WTC11 (cell line): ENCODE measurements around the gene PCDHGB5. TPM values are rescaled to one million over a fixed set of nuclear protein-coding genes. Genes with fewer than 3 reads are reported as not detected.
"Not testable (repeated sequence)": the region's sequence is repeated elsewhere in the genome, so short reads cannot be mapped to it uniquely, and the experiment has no call there.

Source experiments
- ATAC-seq: fragments of 200-7000 bp; cut with Tn5 transposase; 2 replicates; pipeline ENCODE4 v1.10.0; 2021; ENCODE audit warnings: mild to moderate bottlenecking, moderate library complexity
- CTCF ChIA-PET: fragments of 300-600 bp; sonication (Branson Sonifier 250); formaldehyde crosslinking; loops from one replicate; lab custom pipeline; 2021; ENCODE audit warnings: antibody characterized with exemption; lab: Charles Lee
- POLR2A ChIA-PET: fragments of 350-600 bp; sonication (Branson Sonifier 250); formaldehyde crosslinking; loops from one replicate; lab custom pipeline; 2021; ENCODE audit warnings: antibody characterized with exemption; lab: Charles Lee
- DNase-seq: peaks from one replicate; pipeline ENCODE4 v3.0.0; 2021; ENCODE audit warnings: low spot score
- H3K27ac Mint-ChIP-seq: 2 replicates; pipeline ENCODE4 v1.8.0; 2021; ENCODE audit warnings: mixed read lengths
- H3K27me3 Mint-ChIP-seq: 2 replicates; pipeline ENCODE4 v1.8.0; 2021; ENCODE audit warnings: low read depth, mild to moderate bottlenecking, moderate library complexity, mixed read lengths
- H3K36me3 Mint-ChIP-seq: 2 replicates; pipeline ENCODE4 v1.8.0; 2021; ENCODE audit warnings: mixed read lengths
- H3K4me1 Mint-ChIP-seq: 2 replicates; pipeline ENCODE4 v1.8.0; 2022; ENCODE audit warnings: mixed read lengths
- H3K4me3 Mint-ChIP-seq: 2 replicates; pipeline ENCODE4 v1.8.0; 2021; ENCODE audit warnings: mild to moderate bottlenecking, moderate library complexity, mixed read lengths
- H3K9me3 Mint-ChIP-seq: 2 replicates; pipeline ENCODE4 v1.8.0; 2021; ENCODE audit warnings: mixed read lengths
- ARID4B ChIP-seq: sonication (generic); formaldehyde crosslinking; IDR thresholded peaks from 2 replicates; pipeline ENCODE4 v1.8.0; 2023; ENCODE audit warnings: missing genetic modification reagents, mild to moderate bottlenecking, borderline replicate concordance
- E2F4 ChIP-seq: sonication (generic); formaldehyde crosslinking; IDR thresholded peaks from 2 replicates; pipeline ENCODE4 v1.8.1; 2022; ENCODE audit warnings: low read depth, mild to moderate bottlenecking, moderate library complexity, missing genetic modification reagents, borderline replicate concordance
- FOXP1 ChIP-seq: sonication (generic); formaldehyde crosslinking; IDR thresholded peaks from 2 replicates; pipeline ENCODE4 v1.8.0; 2022; ENCODE audit warnings: missing genetic modification reagents, mild to moderate bottlenecking, moderate library complexity, borderline replicate concordance
- GRHL2 ChIP-seq: fragments of 250-450 bp; sonication (Bioruptor Pico); IDR thresholded peaks from 2 replicates; pipeline ENCODE4 v1.8.0; 2022; ENCODE audit warnings: mild to moderate bottlenecking, moderate library complexity; ENCODE audit not compliant: insufficient replicate concordance, severe bottlenecking
- HMGXB4 ChIP-seq: sonication (generic); formaldehyde crosslinking; IDR thresholded peaks from 2 replicates; pipeline ENCODE4 v1.8.1; 2023; ENCODE audit warnings: mild to moderate bottlenecking, moderate library complexity, missing genetic modification reagents
- MAX ChIP-seq: sonication (generic); formaldehyde crosslinking; IDR thresholded peaks from 2 replicates; pipeline ENCODE4 v1.8.0; 2022; ENCODE audit warnings: mild to moderate bottlenecking, missing genetic modification reagents
- ZNF263 ChIP-seq: sonication (generic); formaldehyde crosslinking; IDR thresholded peaks from 2 replicates; pipeline ENCODE4 v1.8.1; 2022; ENCODE audit warnings: low read depth, mild to moderate bottlenecking, moderate library complexity, missing genetic modification reagents
- ZNF425 ChIP-seq: fragments of 250-450 bp; sonication (Bioruptor Pico); conservative IDR thresholded peaks from 2 replicates; pipeline ENCODE4 v1.9.0; 2021; ENCODE audit warnings: mild to moderate bottlenecking
- ZNF512 ChIP-seq: sonication (generic); formaldehyde crosslinking; IDR thresholded peaks from 2 replicates; pipeline ENCODE4 v1.8.1; 2022; ENCODE audit warnings: missing genetic modification reagents, borderline replicate concordance
- total RNA-seq: library from RNA; stranded (reverse); gene quantifications from 3 replicates; pipeline ENCODE4 v1.2.3, GENCODE V29; 2021

PCDHGB5 gene
- total RNA-seq, 1 experiment from 2014 or later, result 9.7 TPM

- peak overlapping the region; percentile 51 for H3K27ac Mint-ChIP-seq
- DNase-seq (no peak), ATAC-seq (peak; percentile 33)
- H3K4me3 Mint-ChIP-seq, result peak overlapping the region; percentile 94
- TF ChIP-seq MAX (peak; percentile 63; the same call in 1 of the 2 replicates), ZNF512 (CRISPR knock-in tag) (no peak), FOXP1 (CRISPR knock-in tag) (peak; percentile 56; the same call in 1 of the 2 replicates), ZNF263 (CRISPR knock-in tag) (peak; percentile 44; the same call in 1 of the 2 replicates), E2F4 (CRISPR knock-in tag) (no peak), ZNF425 (CRISPR knock-in tag) (no peak), ARID4B (peak; percentile 68; the same call in 1 of the 2 replicates), HMGXB4 (no peak), GRHL2 (no peak)
- peaks cover 32% of the 10 kb centered on the region for H3K36me3 Mint-ChIP-seq
- ChIA-PET CTCF (interaction anchor here (0.6 to 4.3 kb wide), 67 partner anchors 8 to 558 kb away, joined by 3 to 87 read pairs (median 8); partner anchors contain the start of genes DELE1, DIAPH1, PCDHA10 and PCDHB10), POLR2A (interaction anchor here (1.0 to 2.0 kb wide), 7 partner anchors 71 to 190 kb away, joined by 3 to 11 read pairs (median 4); partner anchors contain the start of genes PCDHB14 and PCDHGC4)
- peaks cover 29% of the 10 kb centered on the region for H3K4me1 Mint-ChIP-seq
- H3K27me3 Mint-ChIP-seq, result peaks cover 28% of the 10 kb centered on the region
- H3K9me3 Mint-ChIP-seq, result peaks cover 17% of the 10 kb centered on the region
These were observed 15.9 kb downstream of the PCDHGB5 start for GRCh38 chr5:141413540-141414069.

- Mint-ChIP-seq H3K4me1 (peaks cover 28% of the 10 kb centered on the region), H3K9me3 (peaks cover 21% of the 10 kb centered on the region), H3K27me3 (peaks cover 23% of the 10 kb centered on the region), H3K36me3 (peaks cover 35% of the 10 kb centered on the region), H3K4me3 (peak overlapping the region; percentile 94)
- CTCF ChIA-PET, result interaction anchor here (0.6 to 4.3 kb wide), 14 partner anchors 12 to 193 kb away, joined by 3 to 75 read pairs (median 24); partner anchors contain the start of genes PCDHB15, PCDHGA12, PCDHGA3 and PCDHGA9
- POLR2A ChIA-PET, ATAC-seq, H3K27ac Mint-ChIP-seq, DNase-seq: not testable (repeated sequence)
These were observed 17.0 kb downstream of the PCDHGB5 start for GRCh38 chr5:141414548-141415274.
